T-cell (primary cell): ENCODE measurements around the gene NSRP1. TPM values are rescaled to one million over a fixed set of nuclear protein-coding genes. Genes with fewer than 3 reads are reported as not detected.

Experiments used
- ATAC-seq, 4 experiments: fragments of 200-7000 bp in 3 of 4; fragments of 150-1000 bp in 1 of 4; cut with Tn5 transposase; replicated peaks in 1 of 4; 1 replicate in 3 of 4; 2 replicates in 1 of 4; pipeline ENCODE4 v1.10.0; 2021; ENCODE audit warnings: moderate library complexity in 3 of 4, mild to moderate bottlenecking in 2 of 4, moderate number of reproducible peaks in 1 of 4
- CTCF ChIA-PET, 2 donors: fragments of 300-600 bp; sonication (Branson Sonifier 250); formaldehyde crosslinking; loops; one replicate each; lab custom pipeline; 2022; ENCODE audit warnings: antibody characterized with exemption in 2 of 2; lab: Charles Lee
- POLR2A ChIA-PET, 2 donors: fragments of 300-600 bp; sonication (Branson Sonifier 250); formaldehyde crosslinking; loops; one replicate each; lab custom pipeline; 2022; ENCODE audit warnings: antibody characterized with exemption in 2 of 2; lab: Charles Lee
- DNase-seq, 35 experiments: peaks; one replicate each; pipeline versions ENCODE4 v3.0.0 to v3.0.0-alpha.2; 2013 to 2023
- H3K27ac ChIP-seq: one replicate; pipeline ENCODE4 v1.5.1; 2013; ENCODE audit warnings: low read length
- H3K27me3 ChIP-seq, 2 experiments: replicated peaks in 1 of 2; 1 replicate in 1 of 2; 2 replicates in 1 of 2; pipeline versions ENCODE4 v1.6.1 to v1.7.0; 2013; ENCODE audit warnings: low read length in 1 of 2, mixed read lengths in 1 of 2; ENCODE audit not compliant: control insufficient read depth in 2 of 2, insufficient read depth in 2 of 2; ENCODE audit errors: extremely low read depth in 1 of 2
- H3K36me3 ChIP-seq, 2 donors: 1 replicate in 1 of 2; 2 replicates in 1 of 2; pipeline versions ENCODE4 v1.6.1 to v1.7.0; 2013; ENCODE audit warnings: low read length in 1 of 2; ENCODE audit not compliant: control insufficient read depth in 2 of 2, insufficient read depth in 1 of 2; ENCODE audit errors: extremely low read depth in 1 of 2
- H3K4me1 ChIP-seq, 2 experiments: 1 replicate in 1 of 2; 2 replicates in 1 of 2; pipeline versions ENCODE4 v1.6.1 to v1.7.0; 2013; ENCODE audit warnings: low read length in 2 of 2, mixed read lengths in 1 of 2; ENCODE audit not compliant: insufficient read depth in 2 of 2, control insufficient read depth in 1 of 2; ENCODE audit errors: extremely low read depth in 1 of 2
- H3K4me3 ChIP-seq, 2 donors: 1 replicate in 1 of 2; 2 replicates in 1 of 2; pipeline versions ENCODE4 v1.5.1 to v1.7.0; 2013; ENCODE audit warnings: mild to moderate bottlenecking in 2 of 2, low read length in 1 of 2, moderate library complexity in 1 of 2; ENCODE audit not compliant: control insufficient read depth in 1 of 2; ENCODE audit errors: extremely low read depth in 1 of 2
- H3K9me3 ChIP-seq: 2 replicates; pipeline ENCODE4 v1.7.0; 2013
- H3K27ac Mint-ChIP-seq, 2 donors: one replicate each; pipeline ENCODE4 v1.8.0; 2020 to 2021; ENCODE audit warnings: mild to moderate bottlenecking in 2 of 2, mixed read lengths in 2 of 2
- H3K27me3 Mint-ChIP-seq, 2 donors: one replicate each; pipeline ENCODE4 v1.8.0; 2021 to 2022; ENCODE audit warnings: mixed read lengths in 2 of 2
- H3K36me3 Mint-ChIP-seq: one replicate; pipeline ENCODE4 v1.8.0; 2021; ENCODE audit warnings: mixed read lengths
- H3K4me1 Mint-ChIP-seq, 3 donors: one replicate each; pipeline ENCODE4 v1.8.0; 2020 to 2022; ENCODE audit warnings: mixed read lengths in 3 of 3, mild to moderate bottlenecking in 1 of 3
- H3K4me3 Mint-ChIP-seq, 3 donors: one replicate each; pipeline ENCODE4 v1.8.0; 2020 to 2022; ENCODE audit warnings: mild to moderate bottlenecking in 3 of 3, mixed read lengths in 3 of 3, moderate library complexity in 3 of 3
- H3K9me3 Mint-ChIP-seq, 3 donors: one replicate each; pipeline ENCODE4 v1.8.0; 2020 to 2022; ENCODE audit warnings: mixed read lengths in 3 of 3
- WGBS: methylation state at CpG from one replicate; pipeline ENCODE4 v1.1.5; 2013; ENCODE audit warnings: missing lambda C conversion rate; ENCODE audit not compliant: insufficient coverage; 5-methylcytosine and 5-hydroxymethylcytosine counted together
- total RNA-seq, 35 experiments: library from RNA in 6 of 35; stranded (reverse) in 6 of 35; fragments of 120-200 nt in 1 of 35; gene quantifications; one replicate each; pipeline versions ENCODE4 v1.2.1 to v1.2.4 and lab custom pipeline; 2013 to 2026

The NSRP1 gene
- total RNA-seq, 5 donors from 2014 or later (not counting 1 experiment from before 2014, with no cell fraction given) = 24.6 to 31.9 (median 28.5) TPM

DNA sequence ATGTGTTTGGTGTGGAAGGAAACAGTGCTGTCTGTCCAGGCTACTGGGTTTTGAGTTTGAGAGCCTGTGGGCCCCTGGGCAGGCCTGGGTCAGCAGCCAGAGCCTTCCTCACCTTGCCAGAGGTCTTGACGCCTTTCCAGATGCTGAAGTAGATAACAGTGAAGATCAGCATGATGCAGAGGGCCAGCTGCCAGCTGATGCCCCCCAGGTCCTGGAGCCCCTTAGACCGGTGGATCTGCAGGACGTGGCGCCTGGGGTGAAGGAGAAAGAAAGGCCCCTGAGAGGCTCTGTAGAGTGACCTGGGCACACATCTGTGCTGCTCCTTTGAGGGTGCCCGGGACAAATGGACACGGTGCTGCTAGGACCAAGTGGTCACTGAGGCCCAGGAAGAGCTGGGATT lies 100.4 kb downstream of the NSRP1 start:
- Histone ChIP-seq H3K27me3 (peaks cover 0 to 6% of the 10 kb centered on the region in 2 experiments), H3K36me3 (no peaks in the 10 kb centered on the region), H3K4me1 (no peaks in the 10 kb centered on the region), H3K4me3 (no peak overlapping the region), H3K9me3 (no peaks in the 10 kb centered on the region), H3K27ac (no peak overlapping the region)
- H3K27ac Mint-ChIP-seq = no peak overlapping the region
- H3K36me3 Mint-ChIP-seq = no peaks in the 10 kb centered on the region
- H3K27me3 Mint-ChIP-seq = peaks cover 4 to 5% of the 10 kb centered on the region in 2 donors
- ATAC-seq (no peak), DNase-seq (no peak)
- 93% methylated on average over 6 of the region's 6 CpGs for WGBS
- POLR2A ChIA-PET = no interaction called here
- H3K4me1 Mint-ChIP-seq = no peaks in the 10 kb centered on the region
- CTCF ChIA-PET = no interaction called here
- no peak overlapping the region for H3K4me3 Mint-ChIP-seq
- no peaks in the 10 kb centered on the region for H3K9me3 Mint-ChIP-seq

- Histone ChIP-seq H3K9me3 (no peaks in the 10 kb centered on the region), H3K27me3 (peaks cover 0 to 8% of the 10 kb centered on the region in 2 experiments), H3K36me3 (no peaks in the 10 kb centered on the region), H3K27ac (no peak overlapping the region), H3K4me1 (no peaks in the 10 kb centered on the region), H3K4me3 (no peak overlapping the region)
- H3K27me3 Mint-ChIP-seq = peaks cover 4 to 5% of the 10 kb centered on the region in 2 donors
- no peak overlapping the region for H3K27ac Mint-ChIP-seq
- H3K9me3 Mint-ChIP-seq = no peaks in the 10 kb centered on the region
- ChIA-PET POLR2A (no interaction called here), CTCF (no interaction called here)
- no peak for DNase-seq
- H3K4me1 Mint-ChIP-seq = no peaks in the 10 kb centered on the region
- 90% methylated on average over 6 of the region's 11 CpGs for WGBS
- no peak for ATAC-seq
- no peaks in the 10 kb centered on the region for H3K36me3 Mint-ChIP-seq
- no peak overlapping the region for H3K4me3 Mint-ChIP-seq
Measured at GRCh38 chr17:30217746-30218245, 101.2 kb downstream of the NSRP1 start.

DNA sequence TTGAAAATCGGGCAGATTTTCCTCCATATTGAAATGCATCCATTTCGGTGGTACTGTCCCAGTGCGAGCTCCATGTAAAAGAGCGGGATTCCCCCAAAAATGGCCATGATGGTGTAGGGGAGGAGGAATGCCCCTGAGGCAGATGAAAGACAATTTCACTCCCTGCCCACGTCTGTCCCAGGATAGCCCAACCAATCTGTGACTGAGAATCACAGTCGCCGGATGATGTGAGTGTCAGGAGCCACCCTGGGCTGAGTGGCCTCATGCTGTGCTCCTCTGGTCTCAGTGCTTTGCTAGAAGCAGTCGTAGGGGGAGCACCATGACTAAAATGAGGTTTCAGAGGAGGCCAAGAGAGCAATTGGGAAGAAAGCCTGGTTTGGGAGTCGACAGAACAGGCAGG lies 102.2 kb downstream of the NSRP1 start:
- H3K27ac Mint-ChIP-seq = no peak overlapping the region
- Histone ChIP-seq H3K4me3 (no peak overlapping the region), H3K4me1 (no peaks in the 10 kb centered on the region), H3K9me3 (no peaks in the 10 kb centered on the region), H3K36me3 (no peaks in the 10 kb centered on the region), H3K27me3 (peaks cover 0 to 7% of the 10 kb centered on the region in 2 experiments), H3K27ac (no peak overlapping the region)
- H3K27me3 Mint-ChIP-seq = peaks cover 4 to 5% of the 10 kb centered on the region in 2 donors
- CTCF ChIA-PET = no interaction called here
- ATAC-seq (no peak), DNase-seq (no peak)
- no peaks in the 10 kb centered on the region for H3K36me3 Mint-ChIP-seq
- POLR2A ChIA-PET = interaction anchor here in 1 of 2 donors (0.6 kb wide), 1 partner anchor 920 kb away, joined by 3 read pairs; no protein-coding TSS in a partner anchor
- no peaks in the 10 kb centered on the region for H3K9me3 Mint-ChIP-seq
- H3K4me1 Mint-ChIP-seq = no peaks in the 10 kb centered on the region
- no peak overlapping the region for H3K4me3 Mint-ChIP-seq
- 78% methylated on average over 4 of the region's 9 CpGs for WGBS

GRCh38 chr17:30219315-30219714 lies 102.7 kb downstream of the NSRP1 start:
- H3K9me3 ChIP-seq = no peaks in the 10 kb centered on the region
- Mint-ChIP-seq H3K4me1 (no peaks in the 10 kb centered on the region), H3K36me3 (no peaks in the 10 kb centered on the region), H3K9me3 (no peaks in the 10 kb centered on the region), H3K27me3 (peaks cover 4 to 5% of the 10 kb centered on the region in 2 donors), H3K4me3 (no peak overlapping the region), H3K27ac (no peak overlapping the region)
- CTCF ChIA-PET = no interaction called here
- no peaks in the 10 kb centered on the region for H3K36me3 ChIP-seq
- POLR2A ChIA-PET = no interaction called here
- H3K4me3 ChIP-seq = no peak overlapping the region
- peaks cover 0 to 7% of the 10 kb centered on the region in 2 experiments for H3K27me3 ChIP-seq
- no peak for ATAC-seq
- no peaks in the 10 kb centered on the region for H3K4me1 ChIP-seq
- no peak for DNase-seq
- WGBS = 88% methylated on average over 3 of the region's 4 CpGs
- no peak overlapping the region for H3K27ac ChIP-seq

- DNase-seq (no peak), ATAC-seq (no peak)
- H3K4me3 ChIP-seq = no peak overlapping the region
- WGBS = 74% methylated on average over 4 of the region's 7 CpGs
- ChIA-PET POLR2A (no interaction called here), CTCF (no interaction called here)
- peaks cover 4 to 5% of the 10 kb centered on the region in 2 donors for H3K27me3 Mint-ChIP-seq
- H3K27ac ChIP-seq = no peak overlapping the region
- H3K4me1 ChIP-seq = no peaks in the 10 kb centered on the region
- no peaks in the 10 kb centered on the region for H3K9me3 ChIP-seq
- peaks cover 0 to 7% of the 10 kb centered on the region in 2 experiments for H3K27me3 ChIP-seq
- H3K9me3 Mint-ChIP-seq = no peaks in the 10 kb centered on the region
- no peaks in the 10 kb centered on the region for H3K4me1 Mint-ChIP-seq
- H3K36me3 ChIP-seq = no peaks in the 10 kb centered on the region
- H3K27ac Mint-ChIP-seq = no peak overlapping the region
- no peaks in the 10 kb centered on the region for H3K36me3 Mint-ChIP-seq
- H3K4me3 Mint-ChIP-seq = no peak overlapping the region
Measured at GRCh38 chr17:30219833-30220232, 103.2 kb downstream of the NSRP1 start.

GRCh38 chr17:30220414-30220813 lies 103.8 kb downstream of the NSRP1 start:
- Histone ChIP-seq H3K27me3 (peaks cover 0 to 7% of the 10 kb centered on the region in 2 experiments), H3K4me3 (no peak overlapping the region), H3K4me1 (no peaks in the 10 kb centered on the region), H3K36me3 (no peaks in the 10 kb centered on the region), H3K9me3 (no peaks in the 10 kb centered on the region), H3K27ac (no peak overlapping the region)
- no peak overlapping the region for H3K27ac Mint-ChIP-seq
- peaks cover 4 to 5% of the 10 kb centered on the region in 2 donors for H3K27me3 Mint-ChIP-seq
- ChIA-PET POLR2A (no interaction called here), CTCF (no interaction called here)
- DNase-seq (no peak), ATAC-seq (no peak)
- H3K4me1 Mint-ChIP-seq = no peaks in the 10 kb centered on the region
- H3K9me3 Mint-ChIP-seq = no peaks in the 10 kb centered on the region
- H3K36me3 Mint-ChIP-seq = no peaks in the 10 kb centered on the region
- 90% methylated on average over 2 of the region's 5 CpGs for WGBS
- H3K4me3 Mint-ChIP-seq = no peak overlapping the region
